Stimulated activated CD8-positive, alpha-beta memory T cell treated with anti-CD3 and anti-CD28 coated beads, Interleukin-12 subunit alpha, Interleukin-12 subunit beta, amount 100 ng/mL, for 24 hours (primary cell): ENCODE data around the gene COL28A1.
"Not testable (repeated sequence)": the region's sequence is repeated elsewhere in the genome, so short reads cannot be mapped to it uniquely, and the experiment has no call there.

Source experiments
- DNase-seq: peaks from one replicate; pipeline ENCODE4 v3.0.0-alpha.2; 2020; ENCODE audit errors: extremely low read depth

COL28A1 gene

DNA sequence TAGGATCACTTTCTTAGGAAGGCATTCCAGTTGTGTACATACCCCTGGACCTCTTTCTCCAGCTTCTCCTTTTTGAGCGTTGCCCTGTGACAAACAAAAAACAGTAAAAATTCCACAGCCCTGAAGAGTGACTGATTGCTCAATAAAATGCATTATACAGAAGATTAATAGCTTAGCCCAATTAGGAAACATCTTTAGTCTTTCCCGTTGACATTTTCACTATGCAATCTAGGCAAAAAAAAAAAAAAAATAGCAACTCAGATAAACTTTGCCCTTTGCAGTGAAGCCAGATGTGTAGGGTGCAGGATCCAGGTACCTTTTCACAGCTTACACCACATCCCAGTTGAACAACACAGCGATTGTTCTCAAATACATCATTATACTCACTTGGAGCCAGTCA, 17.9 kb downstream of the COL28A1 start:
- no peak for DNase-seq

DNA sequence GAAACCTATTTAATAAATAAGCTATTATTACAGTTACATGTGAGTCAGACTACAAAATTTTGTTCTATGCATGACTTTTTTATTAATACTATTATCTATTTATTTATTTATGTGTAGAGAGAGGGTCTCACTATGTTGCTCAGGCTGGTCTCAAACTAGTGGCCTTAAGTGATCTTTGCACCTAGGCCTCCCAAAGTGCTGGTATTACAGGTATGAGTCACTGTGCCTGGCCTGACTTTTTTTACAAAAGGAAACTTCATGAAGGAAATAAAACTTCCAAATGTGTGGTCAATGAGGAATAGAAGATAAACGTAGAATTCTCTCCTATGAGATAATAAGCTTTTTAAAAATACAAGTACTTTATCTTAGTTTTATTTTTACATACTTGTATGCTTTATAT, 19.0 kb downstream of the COL28A1 start:
- DNase-seq, result no peak

GRCh38 chr7:7516156-7516555, 19.5 kb downstream of the COL28A1 start:
- DNase-seq, result no peak

DNA sequence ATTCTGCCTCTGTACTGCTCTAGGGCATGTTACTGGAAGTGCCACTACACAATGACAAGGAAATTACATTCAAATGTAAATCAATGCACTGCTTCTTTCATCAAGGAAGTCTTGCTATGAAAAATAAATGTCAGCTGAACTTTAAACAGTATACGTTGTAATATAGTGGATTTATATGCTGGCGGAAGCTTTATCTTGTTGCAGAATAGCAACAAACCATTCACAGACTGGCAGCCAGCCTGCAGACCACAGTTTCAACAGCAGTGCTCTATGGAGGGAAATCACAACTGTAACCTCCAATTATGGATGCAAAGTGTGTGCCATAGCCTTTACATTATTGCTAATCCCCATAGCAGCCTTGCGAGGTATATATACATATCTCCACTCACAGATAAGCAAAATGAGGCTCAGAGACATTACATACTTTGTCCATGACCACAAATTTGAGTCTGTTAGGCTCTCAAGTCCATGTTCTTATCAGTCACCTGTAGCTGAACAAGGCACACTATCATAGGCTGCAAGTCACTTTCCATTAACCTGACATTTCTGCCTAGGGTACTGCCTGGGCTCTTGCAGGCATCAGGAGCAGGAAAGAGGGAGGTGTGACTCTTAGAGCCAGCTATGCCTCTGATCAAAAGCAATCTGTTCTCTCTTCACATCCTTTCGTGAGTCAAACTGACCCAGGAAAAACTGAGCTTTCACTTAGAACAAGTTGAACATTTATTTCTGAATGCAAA, 22.6 kb downstream of the COL28A1 start:
- no peak for DNase-seq

GRCh38 chr7:7510794-7511193, 24.9 kb downstream of the COL28A1 start:
- no peak for DNase-seq

GRCh38 chr7:7505915-7506314, 29.8 kb downstream of the COL28A1 start:
- DNase-seq, result no peak

GRCh38 chr7:7504910-7505704, 30.6 kb downstream of the COL28A1 start:
- DNase-seq, result no peak

- no peak for DNase-seq
Observed at GRCh38 chr7:7499892-7500291, 35.8 kb downstream of the COL28A1 start.

DNA sequence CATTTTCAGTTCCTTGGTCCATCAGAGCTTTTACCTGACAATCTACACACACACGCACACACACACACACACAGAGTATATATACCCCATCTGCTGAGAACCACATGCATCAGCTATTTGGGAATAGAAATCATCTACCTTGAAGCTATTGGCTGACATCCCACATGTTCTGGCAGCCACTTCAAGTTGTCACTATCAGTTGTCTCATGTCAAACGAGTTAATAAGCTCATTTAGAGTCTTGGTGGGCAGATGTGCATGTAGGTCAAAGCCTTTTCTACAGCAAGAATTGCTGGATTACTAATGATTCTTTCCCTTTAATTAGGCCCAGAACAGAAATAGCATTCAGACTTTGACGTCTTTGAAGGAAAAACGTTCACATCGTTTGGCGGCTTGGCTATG, 36.8 kb downstream of the COL28A1 start:
- DNase-seq, result no peak

DNA sequence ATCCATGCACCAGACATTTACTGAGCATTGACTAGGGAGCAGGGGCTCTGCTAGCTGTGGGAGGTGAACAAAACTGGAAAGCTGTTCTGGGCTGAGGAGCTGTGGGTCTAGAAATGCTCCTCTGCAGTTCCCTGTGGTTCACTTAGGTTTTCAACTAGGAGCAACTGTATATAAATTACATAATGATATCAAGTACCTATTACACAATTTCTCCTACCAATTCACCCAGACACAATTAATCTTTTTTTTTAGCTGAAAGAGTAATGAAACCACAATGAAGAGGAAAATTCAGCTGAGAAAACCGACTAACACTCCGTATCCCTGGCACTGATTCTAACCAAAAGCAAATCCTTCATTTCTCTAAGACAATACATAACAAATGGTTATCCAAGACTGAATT, 39.4 kb downstream of the COL28A1 start:
- no peak for DNase-seq

- DNase-seq, result no peak
Observed at GRCh38 chr7:7495171-7495570, 40.5 kb downstream of the COL28A1 start.

DNA sequence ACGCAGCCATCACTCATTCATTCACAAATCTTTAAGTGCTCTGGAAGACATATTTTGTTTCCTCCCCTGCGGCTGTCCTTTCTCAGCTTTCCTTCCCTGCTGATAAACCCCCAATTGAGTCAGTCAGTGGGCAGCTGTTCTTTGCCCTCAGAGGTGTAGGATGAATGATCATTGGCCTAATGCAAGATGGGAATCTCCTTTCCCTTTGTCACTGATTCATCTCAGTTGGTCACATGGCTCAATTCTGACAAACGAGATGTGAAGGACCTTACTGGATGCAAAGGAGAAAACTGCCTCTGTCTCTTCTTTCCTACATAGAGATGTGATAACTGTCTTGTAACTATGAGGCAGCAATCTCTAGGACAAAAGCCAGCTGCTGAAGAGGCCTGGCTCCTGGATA, 44.6 kb downstream of the COL28A1 start:
- no peak for DNase-seq

- DNase-seq, result no peak
Observed at GRCh38 chr7:7490003-7490402, 45.7 kb downstream of the COL28A1 start.

- DNase-seq, result no peak
Observed at GRCh38 chr7:7489546-7489945, 46.1 kb downstream of the COL28A1 start.

- DNase-seq, result no peak
Observed at GRCh38 chr7:7486362-7486761, 49.3 kb downstream of the COL28A1 start.

DNA sequence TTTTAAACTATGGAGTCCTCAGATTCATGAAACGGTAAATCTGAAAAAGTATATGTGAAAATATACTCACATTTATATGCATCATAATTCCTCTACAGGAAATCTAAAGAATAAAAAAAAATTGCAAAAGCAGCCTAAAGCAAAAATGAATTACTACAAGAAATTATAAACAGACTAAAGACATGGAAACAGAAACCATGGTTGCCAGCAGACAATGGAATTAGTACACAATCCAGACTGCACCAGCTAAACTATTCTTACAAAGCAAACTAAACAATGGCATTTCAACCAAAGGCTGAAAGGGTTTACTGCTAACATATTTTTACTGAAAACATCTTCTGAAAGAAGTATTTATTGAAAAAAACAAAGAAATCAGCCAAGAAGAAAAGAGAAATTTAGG, 51.6 kb downstream of the COL28A1 start:
- no peak for DNase-seq

DNA sequence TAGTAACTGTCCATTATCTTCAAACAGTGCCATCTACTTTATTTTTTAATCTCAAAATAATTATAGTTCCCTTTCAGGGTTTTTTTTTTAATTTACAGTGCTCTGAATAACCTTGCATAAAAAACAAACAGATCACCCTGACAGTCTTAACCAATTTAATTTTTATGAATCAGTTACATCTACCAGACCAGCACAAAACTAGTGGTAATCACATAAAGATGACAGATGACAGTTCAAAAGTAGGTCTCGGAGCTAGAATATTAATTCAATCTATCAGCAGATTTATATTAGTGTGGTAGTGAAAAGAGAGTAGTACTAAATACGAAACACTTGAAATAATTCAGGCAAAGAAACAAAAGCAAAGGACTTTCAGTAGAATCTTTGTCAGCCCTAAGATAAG, 53.9 kb downstream of the COL28A1 start:
- DNase-seq, result no peak

DNA sequence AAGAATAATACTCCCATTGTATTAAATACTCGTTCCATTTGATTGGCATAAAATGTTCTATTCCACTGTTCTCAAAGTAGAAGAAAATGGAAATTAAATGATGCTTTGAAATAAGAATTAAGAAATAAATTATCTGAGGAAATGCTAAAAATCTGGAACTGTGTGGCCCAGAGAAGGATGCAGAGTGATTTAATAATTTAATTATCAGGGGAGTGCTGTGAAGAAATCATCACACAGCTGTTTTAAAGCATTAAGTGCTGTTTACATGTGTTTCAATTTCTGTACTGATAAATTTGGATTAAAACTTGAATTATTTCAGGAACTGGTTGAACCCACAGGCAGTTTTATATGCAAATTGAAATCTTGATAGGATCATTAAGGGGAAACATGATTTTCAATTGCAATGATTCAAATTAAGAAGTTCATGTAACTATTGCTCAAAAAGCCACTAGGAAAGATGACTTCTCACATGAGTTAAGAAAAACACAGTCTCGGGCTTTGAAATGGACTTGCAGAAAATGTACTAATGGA, 56.3 kb downstream of the COL28A1 start:
- DNase-seq, result no peak

GRCh38 chr7:7478569-7478968, 57.1 kb downstream of the COL28A1 start:
- no peak for DNase-seq

- DNase-seq, result not testable (repeated sequence)
Observed at GRCh38 chr7:7477641-7478040, 58.0 kb downstream of the COL28A1 start.

GRCh38 chr7:7476381-7476780, 59.3 kb downstream of the COL28A1 start:
- no peak for DNase-seq

- no peak for DNase-seq
Observed at GRCh38 chr7:7475601-7476000, 60.1 kb downstream of the COL28A1 start.

- no peak for DNase-seq
Observed at GRCh38 chr7:7474436-7474835, 61.2 kb downstream of the COL28A1 start.
